MM.1S (cell line): Measurements from ENCODE around the gene FARP1.

Source experiments
- DNase-seq: peaks from one replicate; pipeline ENCODE4 v3.0.0-alpha.2; 2015
- H2AFZ ChIP-seq: fragments of 300-600 bp; sonication (generic); 2 replicates; pipeline ENCODE4 v1.6.0; 2016; ENCODE audit warnings: antibody characterized with exemption, low read length
- H3F3A ChIP-seq: fragments of 300-600 bp; sonication (generic); 2 replicates; pipeline ENCODE4 v1.6.1; 2016; ENCODE audit warnings: mild to moderate bottlenecking, antibody characterized with exemption, low read length, moderate library complexity, mixed read lengths; ENCODE audit not compliant: insufficient read depth
- H3K27ac ChIP-seq: fragments of 300-600 bp; sonication (generic); 2 replicates; pipeline ENCODE4 v1.5.1; 2016; ENCODE audit warnings: mild to moderate bottlenecking, low read length
- H3K27me3 ChIP-seq: fragments of 300-600 bp; sonication (generic); replicated peaks from 2 replicates; pipeline ENCODE4 v1.6.0; 2016; ENCODE audit warnings: low read length; ENCODE audit not compliant: insufficient read depth
- H3K36me3 ChIP-seq: fragments of 300-600 bp; sonication (generic); replicated peaks from 2 replicates; pipeline ENCODE4 v1.6.1; 2016; ENCODE audit warnings: mild to moderate bottlenecking, low read length, mixed read lengths; ENCODE audit not compliant: insufficient read depth
- H3K4me1 ChIP-seq: fragments of 300-600 bp; sonication (generic); 2 replicates; pipeline ENCODE4 v1.6.1; 2016; ENCODE audit warnings: low read length, mixed read lengths
- H3K4me2 ChIP-seq: fragments of 300-600 bp; sonication (generic); 2 replicates; pipeline ENCODE4 v1.6.0; 2016; ENCODE audit warnings: low read depth, low read length
- H3K4me3 ChIP-seq: fragments of 300-600 bp; sonication (generic); 2 replicates; pipeline ENCODE4 v1.5.1; 2016; ENCODE audit warnings: low read length, mixed read lengths
- H3K79me2 ChIP-seq: fragments of 300-600 bp; sonication (generic); 2 replicates; pipeline ENCODE4 v1.6.1; 2016; ENCODE audit warnings: mixed run types, low read length, mixed read lengths
- H3K9ac ChIP-seq: fragments of 300-600 bp; sonication (generic); 2 replicates; pipeline ENCODE4 v1.6.1; 2016; ENCODE audit warnings: low read length, mixed read lengths
- H3K9me2 ChIP-seq: fragments of 300-600 bp; sonication (generic); replicated peaks from 2 replicates; pipeline ENCODE4 v1.6.1; 2016; ENCODE audit warnings: mild to moderate bottlenecking, low read length, mixed read lengths; ENCODE audit not compliant: insufficient read depth
- H3K9me3 ChIP-seq: fragments of 300-600 bp; sonication (generic); replicated peaks from 2 replicates; pipeline ENCODE4 v1.6.1; 2016; ENCODE audit warnings: mild to moderate bottlenecking, low read length, mixed read lengths; ENCODE audit not compliant: insufficient read depth
- H4K20me1 ChIP-seq: fragments of 300-600 bp; sonication (generic); 2 replicates; pipeline ENCODE4 v1.6.1; 2016; ENCODE audit warnings: mild to moderate bottlenecking, low read length, moderate library complexity, mixed read lengths; ENCODE audit not compliant: insufficient read depth
- EZH2 ChIP-seq: fragments of 300-600 bp; sonication (generic); optimal IDR thresholded peaks from 2 replicates; pipeline ENCODE3; 2017; ENCODE audit warnings: low read depth, mild to moderate bottlenecking, antibody characterized with exemption, low read length, mixed read lengths
- EZH2phosphoT487 ChIP-seq: fragments of 300-600 bp; sonication (generic); IDR thresholded peaks from 2 replicates; pipeline ENCODE4 v1.6.1; 2018; ENCODE audit warnings: antibody characterized with exemption, low read length
- TF ChIP-seq, protein P1 (sequence below): fragments of 300-600 bp; sonication (generic); IDR thresholded peaks from 2 replicates; pipeline ENCODE4 v1.5.1; 2016; ENCODE audit warnings: antibody characterized with exemption, low read length, mixed read lengths

Gene FARP1

GRCh38 chr13:98133946-98134345 is 8.9 kb upstream of the FARP1 start:
- DNase-seq = no peak

DNA sequence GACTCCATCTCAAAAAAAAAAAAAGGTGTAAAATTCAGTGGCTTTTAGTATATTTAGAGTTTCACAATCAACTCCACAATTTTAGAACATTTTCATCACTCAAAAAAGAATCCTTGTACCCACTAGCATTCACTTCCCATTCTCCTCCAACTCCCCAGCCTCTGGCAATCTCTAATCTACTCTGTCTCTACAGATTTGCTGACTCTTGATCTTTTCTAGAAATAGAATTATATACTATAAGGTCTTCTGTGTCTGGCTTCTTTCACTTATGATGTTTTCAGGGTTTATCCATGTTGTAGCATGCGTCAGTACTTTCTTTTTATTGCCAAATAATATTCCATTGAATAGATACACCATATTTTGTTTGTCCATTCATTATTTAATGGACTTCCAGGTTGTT is 8.0 kb upstream of the FARP1 start:
- Histone ChIP-seq H3K4me3 (no peak overlapping the region), H2AFZ (no peak overlapping the region), H3K9me2 (no peaks in the 10 kb centered on the region), H3K9me3 (no peaks in the 10 kb centered on the region), H3K9ac (no peak overlapping the region), H4K20me1 (no peaks in the 10 kb centered on the region), H3K36me3 (no peaks in the 10 kb centered on the region), H3K4me1 (no peaks in the 10 kb centered on the region), H3K79me2 (no peaks in the 10 kb centered on the region), H3K4me2 (no peak overlapping the region), H3K27me3 (no peaks in the 10 kb centered on the region), H3K27ac (no peak overlapping the region), H3F3A (no peaks in the 10 kb centered on the region)
- DNase-seq = no peak
- TF ChIP-seq EZH2phosphoT487 = no peak
- no peak for TF ChIP-seq EZH2
- TF ChIP-seq, protein P1, sequence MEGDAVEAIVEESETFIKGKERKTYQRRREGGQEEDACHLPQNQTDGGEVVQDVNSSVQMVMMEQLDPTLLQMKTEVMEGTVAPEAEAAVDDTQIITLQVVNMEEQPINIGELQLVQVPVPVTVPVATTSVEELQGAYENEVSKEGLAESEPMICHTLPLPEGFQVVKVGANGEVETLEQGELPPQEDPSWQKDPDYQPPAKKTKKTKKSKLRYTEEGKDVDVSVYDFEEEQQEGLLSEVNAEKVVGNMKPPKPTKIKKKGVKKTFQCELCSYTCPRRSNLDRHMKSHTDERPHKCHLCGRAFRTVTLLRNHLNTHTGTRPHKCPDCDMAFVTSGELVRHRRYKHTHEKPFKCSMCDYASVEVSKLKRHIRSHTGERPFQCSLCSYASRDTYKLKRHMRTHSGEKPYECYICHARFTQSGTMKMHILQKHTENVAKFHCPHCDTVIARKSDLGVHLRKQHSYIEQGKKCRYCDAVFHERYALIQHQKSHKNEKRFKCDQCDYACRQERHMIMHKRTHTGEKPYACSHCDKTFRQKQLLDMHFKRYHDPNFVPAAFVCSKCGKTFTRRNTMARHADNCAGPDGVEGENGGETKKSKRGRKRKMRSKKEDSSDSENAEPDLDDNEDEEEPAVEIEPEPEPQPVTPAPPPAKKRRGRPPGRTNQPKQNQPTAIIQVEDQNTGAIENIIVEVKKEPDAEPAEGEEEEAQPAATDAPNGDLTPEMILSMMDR = no peak

More at GRCh38 chr13:98133946-98134345, 8.9 kb upstream of the FARP1 start:
- no peak overlapping the region for H3K9ac ChIP-seq
- no peaks in the 10 kb centered on the region for H3F3A ChIP-seq
- no peaks in the 10 kb centered on the region for H4K20me1 ChIP-seq
- no peaks in the 10 kb centered on the region for H3K79me2 ChIP-seq
- H3K4me2 ChIP-seq = no peak overlapping the region
- H3K27ac ChIP-seq = no peak overlapping the region
- no peaks in the 10 kb centered on the region for H3K9me3 ChIP-seq
- TF ChIP-seq EZH2 (no peak), EZH2phosphoT487 (no peak)
- TF ChIP-seq, protein P1 = no peak
- H3K27me3 ChIP-seq = no peaks in the 10 kb centered on the region
- no peaks in the 10 kb centered on the region for H3K36me3 ChIP-seq
- H3K4me3 ChIP-seq = no peak overlapping the region
- no peaks in the 10 kb centered on the region for H3K4me1 ChIP-seq
- H2AFZ ChIP-seq = no peak overlapping the region
- no peaks in the 10 kb centered on the region for H3K9me2 ChIP-seq

DNA sequence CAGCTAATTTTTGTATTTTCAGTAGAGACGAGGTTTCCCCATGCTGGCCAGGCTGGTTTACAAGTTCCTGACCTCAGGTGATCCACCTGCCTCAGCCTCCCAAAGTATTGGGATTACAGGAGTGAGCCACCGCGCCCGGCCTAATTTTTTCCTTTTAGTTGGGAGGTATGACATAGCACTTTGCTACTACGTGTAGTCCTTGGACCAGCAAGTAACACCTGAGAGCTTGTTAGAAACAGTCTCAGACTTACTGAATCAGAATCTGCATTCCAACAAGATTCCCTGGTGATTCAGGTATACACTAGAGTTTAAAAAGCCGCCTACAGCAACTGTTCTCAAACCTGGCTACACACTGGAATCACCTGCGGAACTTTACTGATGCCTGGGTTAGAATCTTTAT is 1.8 kb upstream of the FARP1 start:
- Histone ChIP-seq H3K36me3 (no peaks in the 10 kb centered on the region), H3K4me2 (no peak overlapping the region), H3K79me2 (peaks cover 14% of the 10 kb centered on the region), H3K4me3 (no peak overlapping the region), H3K4me1 (no peaks in the 10 kb centered on the region; the same call in 1 of the 2 replicates), H2AFZ (no peak overlapping the region), H3F3A (no peaks in the 10 kb centered on the region), H3K9me2 (no peaks in the 10 kb centered on the region), H3K9ac (no peak overlapping the region), H3K27ac (no peak overlapping the region), H4K20me1 (no peaks in the 10 kb centered on the region), H3K9me3 (no peaks in the 10 kb centered on the region), H3K27me3 (0 out of 2 replicates have a peak, but pooled peaks cover 4% of the 10 kb centered on the region)
- TF ChIP-seq EZH2phosphoT487 (no peak), EZH2 (no peak)
- TF ChIP-seq, protein P1 = no peak
- DNase-seq = no peak
